Brain microvascular endothelial cell (primary cell): ENCODE data around the gene DENND6B.

ENCODE experiments used
- DNase-seq: peaks from one replicate; pipeline ENCODE4 v3.0.0-alpha.2; 2020
- H3K27ac ChIP-seq: fragments of 250-450 bp; sonication (Bioruptor Pico); 2 replicates; pipeline ENCODE4 v1.5.1; 2020; ENCODE audit warnings: mild to moderate bottlenecking, moderate library complexity
- H3K27me3 ChIP-seq: fragments of 250-450 bp; sonication (Bioruptor Pico); replicated peaks from 2 replicates; pipeline ENCODE4 v1.5.1; 2020; ENCODE audit warnings: mild to moderate bottlenecking
- H3K36me3 ChIP-seq: fragments of 250-450 bp; sonication (Bioruptor Pico); replicated peaks from 2 replicates; pipeline ENCODE4 v1.5.1; 2020; ENCODE audit warnings: mild to moderate bottlenecking
- H3K4me3 ChIP-seq: 2 replicates; pipeline ENCODE4 v1.5.1; 2011; ENCODE audit warnings: low read depth, mild to moderate bottlenecking, control low read depth, low read length, moderate library complexity
- in situ Hi-C: cut with HindIII; loops from 2 replicates; pipeline ENCODE4 v1.10.0; 2017; ENCODE audit warnings: low sequenced_read_pairs, low pct_ligation_motif_present
- TF ChIP-seq, protein P1 (sequence below): IDR thresholded peaks from 2 replicates; pipeline ENCODE4 v1.5.1; 2011; ENCODE audit warnings: low read depth, mild to moderate bottlenecking, moderate library complexity, low read length, control low read depth, inconsistent platforms; ENCODE audit errors: missing control alignments

Gene DENND6B

GRCh38 chr22:50306753-50307749 is 19.8 kb downstream of the DENND6B start, which contains the start of gene PLXNB2:
PLXNB2 (minus strand) TSS chr22:50307646; CDS start chr22:50290584, 17,062 bp downstream.
- H3K4me3 ChIP-seq = peak within 1 kb of the TSS; percentile 79
- H3K36me3 ChIP-seq = no peaks in the 10 kb centered on the region
- peak within 1 kb of the TSS; percentile 17 for H3K27ac ChIP-seq
- in situ Hi-C loops = no loop called here
- peak; percentile 47 for DNase-seq
- TF ChIP-seq, protein P1, sequence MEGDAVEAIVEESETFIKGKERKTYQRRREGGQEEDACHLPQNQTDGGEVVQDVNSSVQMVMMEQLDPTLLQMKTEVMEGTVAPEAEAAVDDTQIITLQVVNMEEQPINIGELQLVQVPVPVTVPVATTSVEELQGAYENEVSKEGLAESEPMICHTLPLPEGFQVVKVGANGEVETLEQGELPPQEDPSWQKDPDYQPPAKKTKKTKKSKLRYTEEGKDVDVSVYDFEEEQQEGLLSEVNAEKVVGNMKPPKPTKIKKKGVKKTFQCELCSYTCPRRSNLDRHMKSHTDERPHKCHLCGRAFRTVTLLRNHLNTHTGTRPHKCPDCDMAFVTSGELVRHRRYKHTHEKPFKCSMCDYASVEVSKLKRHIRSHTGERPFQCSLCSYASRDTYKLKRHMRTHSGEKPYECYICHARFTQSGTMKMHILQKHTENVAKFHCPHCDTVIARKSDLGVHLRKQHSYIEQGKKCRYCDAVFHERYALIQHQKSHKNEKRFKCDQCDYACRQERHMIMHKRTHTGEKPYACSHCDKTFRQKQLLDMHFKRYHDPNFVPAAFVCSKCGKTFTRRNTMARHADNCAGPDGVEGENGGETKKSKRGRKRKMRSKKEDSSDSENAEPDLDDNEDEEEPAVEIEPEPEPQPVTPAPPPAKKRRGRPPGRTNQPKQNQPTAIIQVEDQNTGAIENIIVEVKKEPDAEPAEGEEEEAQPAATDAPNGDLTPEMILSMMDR = no peak
- H3K27me3 ChIP-seq = no peaks in the 10 kb centered on the region

GRCh38 chr22:50305923-50306566 is 20.8 kb downstream of the DENND6B start:
- DNase-seq = peak; percentile 79
- Histone ChIP-seq H3K36me3 (peaks cover 2% of the 10 kb centered on the region), H3K27ac (peak overlapping the region; percentile 65), H3K27me3 (no peaks in the 10 kb centered on the region), H3K4me3 (peak overlapping the region; percentile 79)
- TF ChIP-seq, protein P1 = no peak
- in situ Hi-C loops = no loop called here

GRCh38 chr22:50305393-50305922 is 21.4 kb downstream of the DENND6B start:
- Histone ChIP-seq H3K27ac (peak overlapping the region; percentile 65), H3K36me3 (peaks cover 3% of the 10 kb centered on the region), H3K27me3 (no peaks in the 10 kb centered on the region), H3K4me3 (peak overlapping the region; percentile 79)
- DNase-seq = no peak
- in situ Hi-C loops = no loop called here
- TF ChIP-seq, protein P1 = no peak

DNA sequence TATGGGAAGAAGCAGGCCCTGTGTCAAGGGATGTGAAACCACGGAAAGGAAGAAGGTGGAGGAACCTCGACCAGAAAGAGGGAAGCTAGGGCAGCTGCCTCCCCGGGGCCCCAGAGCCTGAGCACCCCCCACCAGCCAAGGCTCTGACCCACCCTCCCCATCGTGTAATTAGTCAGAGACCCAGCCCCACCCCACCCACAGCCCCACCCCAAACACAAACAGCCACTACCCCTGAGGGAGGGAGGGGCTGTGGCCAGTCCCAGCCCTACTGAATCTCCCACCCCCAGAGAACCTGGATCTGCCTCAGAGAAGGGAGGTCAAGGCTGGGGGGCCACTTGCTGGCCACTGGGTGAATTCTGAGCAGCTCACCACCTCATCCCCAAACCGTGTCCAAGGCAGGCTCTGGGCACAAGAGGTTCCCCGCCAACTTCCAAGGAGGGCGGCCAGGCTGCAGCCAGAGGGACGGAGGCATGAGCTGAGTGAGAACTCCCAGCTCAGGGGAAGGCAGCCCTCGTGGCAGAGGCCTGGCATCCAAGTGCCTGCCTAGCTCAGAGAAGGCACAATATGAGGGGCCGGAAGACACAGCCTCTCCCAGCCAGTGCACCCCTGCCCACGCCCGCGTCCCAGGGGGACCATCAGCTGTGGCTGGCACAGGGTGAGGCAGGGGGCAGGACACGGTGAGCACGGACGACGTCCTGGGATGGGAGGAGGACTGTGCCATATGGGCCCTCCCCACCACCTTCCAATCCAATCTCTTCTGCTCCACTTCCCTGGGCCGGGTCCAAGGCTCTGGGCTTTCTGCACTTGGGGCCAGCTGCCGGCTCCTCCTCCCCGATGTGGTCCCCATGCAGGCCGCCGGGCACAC is 22.1 kb downstream of the DENND6B start:
- H3K27me3 ChIP-seq = no peaks in the 10 kb centered on the region
- H3K36me3 ChIP-seq = peaks cover 7% of the 10 kb centered on the region
- TF ChIP-seq, protein P1 = no peak
- DNase-seq = no peak
- no peak overlapping the region for H3K27ac ChIP-seq
- H3K4me3 ChIP-seq = peak overlapping the region; percentile 79
- in situ Hi-C loops = no loop called here

DNA sequence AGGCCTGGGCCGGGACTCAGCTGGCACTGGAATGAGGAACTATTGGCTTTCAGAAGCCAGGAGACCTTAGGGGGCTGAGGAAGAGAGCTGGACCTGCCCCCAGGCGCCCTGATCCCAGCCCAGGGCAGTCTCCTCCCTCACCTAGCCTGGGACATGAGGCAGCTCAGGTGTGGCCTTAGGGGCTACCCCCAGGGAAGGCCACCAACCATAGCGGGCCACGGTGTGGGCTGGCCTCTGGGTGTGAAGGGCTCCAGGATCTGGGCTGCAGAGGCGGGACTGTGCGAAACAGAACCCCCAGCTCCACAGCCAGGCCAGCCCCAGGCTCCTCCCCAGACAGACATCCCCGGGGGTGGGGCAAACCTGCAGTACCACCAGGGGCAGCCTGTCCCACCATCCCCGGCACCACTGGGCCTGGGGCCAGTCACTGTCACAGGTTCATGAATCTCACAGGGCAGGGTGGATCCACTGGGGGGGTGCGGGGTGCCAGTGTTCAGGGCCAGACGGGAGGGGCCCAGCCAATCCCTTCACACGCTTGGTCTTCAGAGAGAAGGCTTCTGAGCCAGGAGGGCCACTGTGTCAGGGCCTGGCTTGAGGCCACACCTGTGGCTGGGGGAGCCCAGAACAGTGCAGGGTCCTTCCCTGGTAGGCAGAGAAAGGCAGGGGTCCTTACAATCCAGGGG is 22.8 kb downstream of the DENND6B start:
- no peak for DNase-seq
- Histone ChIP-seq H3K27me3 (no peaks in the 10 kb centered on the region), H3K36me3 (peaks cover 8% of the 10 kb centered on the region), H3K4me3 (no peak overlapping the region), H3K27ac (no peak overlapping the region)
- TF ChIP-seq, protein P1 = peak; percentile 23
- in situ Hi-C loops = no loop called here
